HG03571 (cell line): ENCODE measurements around the gene ADGRG6.
"Not testable (repeated sequence)": the region's sequence is repeated elsewhere in the genome, so short reads cannot be mapped to it uniquely, and the experiment has no call there.

ENCODE experiments used
- ATAC-seq: cut with Tn5 transposase; IDR thresholded peaks from one replicate; pipeline ENCODE4 v1.9.1; 2021; ENCODE audit not compliant: unreplicated experiment

ADGRG6 gene

DNA sequence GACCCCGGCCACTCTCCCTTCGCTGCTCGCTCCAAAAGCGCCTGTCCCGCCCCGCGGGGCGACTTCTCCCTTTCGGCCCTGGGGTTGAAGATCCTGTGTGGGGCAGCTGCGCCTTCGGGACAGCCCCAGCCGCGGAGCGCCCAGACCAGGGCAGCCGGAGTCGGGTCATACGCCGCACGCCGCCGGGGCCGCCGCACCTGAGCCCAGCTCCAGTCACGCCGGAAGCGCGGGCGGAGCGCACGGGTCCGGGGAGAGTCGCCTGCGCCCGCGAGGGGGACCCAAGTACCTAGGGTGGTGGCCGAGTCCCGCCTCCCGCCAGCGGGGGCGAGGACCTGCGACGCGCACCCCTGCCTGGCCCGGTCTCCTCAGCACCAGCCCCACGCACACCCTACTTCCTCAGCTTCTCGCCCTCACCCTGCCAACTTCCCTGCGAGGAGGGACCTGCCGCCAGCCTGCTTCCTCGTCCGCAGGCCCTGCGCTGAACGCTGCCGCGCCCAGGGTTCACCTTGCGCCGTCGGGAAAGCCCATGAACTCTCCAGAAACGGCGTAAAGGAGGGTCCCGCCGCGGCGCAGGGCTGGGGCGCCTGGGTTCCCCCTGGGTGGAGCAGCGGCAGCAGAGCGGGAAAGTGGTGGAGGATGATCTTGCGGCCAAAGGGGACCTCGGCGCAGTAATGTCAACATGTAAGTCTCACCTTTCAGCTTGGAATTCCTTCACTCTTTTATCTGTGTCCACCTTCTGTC lies at the start of gene ADGRG6:
ADGRG6 (plus strand) TSS at position 357 of the 741 bp plus-strand sequence; CDS start at position 680, 323 bp downstream.
- peak; percentile 78 for ATAC-seq

DNA sequence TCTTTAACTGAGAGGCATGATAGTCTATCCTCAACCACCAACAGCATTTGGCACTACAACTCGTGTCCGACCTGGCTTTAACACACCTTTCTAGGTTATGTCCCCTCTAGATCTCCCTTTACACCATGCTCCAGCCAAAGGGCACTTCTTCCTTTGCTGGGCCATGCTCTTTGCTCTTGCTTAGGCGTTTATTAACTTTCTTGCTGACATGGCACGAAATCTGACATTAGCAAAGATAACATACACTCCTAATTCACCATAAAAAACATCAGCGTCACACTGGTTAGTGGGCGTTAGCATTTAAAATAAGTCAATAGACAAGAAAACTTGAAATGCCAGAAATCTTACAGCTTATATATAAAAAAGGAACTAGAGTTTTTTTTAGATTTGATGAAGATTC lies 47.3 kb upstream of the ADGRG6 start:
- ATAC-seq = no peak

DNA sequence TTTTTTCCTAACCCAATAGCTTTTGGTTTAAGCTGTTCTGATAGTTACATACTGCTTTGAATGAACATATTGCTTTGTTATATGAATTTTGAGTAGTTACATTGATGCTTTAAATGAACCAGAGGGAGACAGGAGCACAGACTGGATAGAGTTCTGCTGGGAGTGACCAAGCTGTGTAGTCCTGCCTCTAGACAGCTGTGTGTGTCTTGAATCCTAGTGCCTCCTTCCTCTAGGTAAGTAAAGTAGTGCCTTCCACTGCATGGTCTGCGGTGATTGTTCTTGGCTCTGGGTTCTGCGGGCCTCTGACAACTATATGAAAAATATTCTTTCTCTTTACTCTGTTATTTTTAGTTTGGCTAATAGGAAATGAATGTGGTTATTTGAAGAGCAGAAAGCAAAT lies 46.0 kb upstream of the ADGRG6 start:
- ATAC-seq = no peak

DNA sequence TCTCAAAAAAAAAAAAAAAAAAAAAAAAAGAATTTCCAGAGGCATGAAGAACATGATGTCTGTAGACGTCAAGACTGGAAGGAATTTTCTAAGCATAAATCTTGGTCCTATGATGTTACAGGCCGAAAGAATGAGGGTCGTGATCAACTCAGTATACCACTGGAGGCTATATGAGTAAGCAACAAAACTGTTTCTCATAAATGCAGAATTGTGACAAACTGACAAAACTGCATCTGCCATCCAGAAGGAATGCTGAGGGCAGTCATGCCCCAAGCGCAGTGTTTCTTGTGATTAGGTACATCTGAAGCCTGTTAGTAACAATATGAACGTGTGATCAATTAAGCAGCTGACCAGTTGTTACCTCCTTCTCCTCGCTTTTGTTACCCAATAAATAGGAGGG lies 43.5 kb upstream of the ADGRG6 start:
- ATAC-seq = no peak

DNA sequence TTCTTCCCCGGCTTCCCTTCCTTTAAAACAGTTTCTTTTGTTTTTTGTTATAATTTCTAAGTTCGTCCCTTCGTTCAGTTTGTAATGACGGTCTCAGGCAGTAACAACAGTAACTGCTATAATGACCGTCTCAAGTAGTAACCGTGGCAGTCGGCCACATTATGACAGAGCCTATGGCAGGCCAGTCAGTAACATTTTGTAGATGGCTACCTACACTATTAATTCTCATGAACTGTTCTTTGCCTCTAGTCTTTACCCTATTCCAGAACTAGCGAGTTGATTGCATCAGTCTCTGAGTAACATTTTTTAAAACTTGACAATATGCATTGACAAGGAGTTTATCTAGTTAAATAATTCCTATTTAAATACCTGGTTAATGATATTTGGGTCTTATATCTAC lies 43.0 kb upstream of the ADGRG6 start:
- no peak for ATAC-seq

DNA sequence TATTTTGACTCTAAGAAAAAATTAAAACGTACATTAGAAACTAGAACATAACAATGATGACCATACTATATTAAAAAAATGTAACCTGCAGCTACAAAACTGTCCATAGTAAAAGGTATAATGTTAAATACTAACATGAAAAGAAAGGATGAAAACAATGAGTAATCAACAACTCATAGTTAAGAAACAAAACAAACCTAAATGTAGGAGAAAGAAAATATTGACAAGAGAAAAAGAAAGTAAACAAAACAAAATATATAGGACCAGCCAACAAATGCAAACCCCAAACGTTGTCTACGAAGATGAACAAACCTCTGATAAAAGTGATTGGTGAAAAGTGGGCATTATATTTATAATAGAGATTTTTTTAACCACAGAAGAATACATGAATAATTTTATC lies 41.1 kb upstream of the ADGRG6 start:
- ATAC-seq = no peak

DNA sequence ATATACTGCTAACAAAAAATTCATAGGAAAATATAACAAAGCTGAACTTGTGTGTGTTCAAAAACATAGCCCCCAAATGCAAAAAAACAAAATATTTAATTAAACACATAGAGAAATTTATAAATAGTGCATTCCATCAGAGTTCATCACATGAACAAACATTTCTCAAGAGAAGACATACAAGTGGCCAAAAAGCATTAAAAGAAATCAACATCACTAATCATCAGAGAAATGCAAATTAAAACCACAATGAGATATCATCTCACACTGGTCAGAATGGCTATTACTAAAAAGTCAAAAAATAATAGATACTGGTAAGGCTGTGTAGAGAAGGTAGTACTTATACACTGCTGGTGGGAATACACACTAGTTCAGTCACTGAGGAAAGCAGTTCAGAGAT lies 39.6 kb upstream of the ADGRG6 start:
- ATAC-seq = no peak

DNA sequence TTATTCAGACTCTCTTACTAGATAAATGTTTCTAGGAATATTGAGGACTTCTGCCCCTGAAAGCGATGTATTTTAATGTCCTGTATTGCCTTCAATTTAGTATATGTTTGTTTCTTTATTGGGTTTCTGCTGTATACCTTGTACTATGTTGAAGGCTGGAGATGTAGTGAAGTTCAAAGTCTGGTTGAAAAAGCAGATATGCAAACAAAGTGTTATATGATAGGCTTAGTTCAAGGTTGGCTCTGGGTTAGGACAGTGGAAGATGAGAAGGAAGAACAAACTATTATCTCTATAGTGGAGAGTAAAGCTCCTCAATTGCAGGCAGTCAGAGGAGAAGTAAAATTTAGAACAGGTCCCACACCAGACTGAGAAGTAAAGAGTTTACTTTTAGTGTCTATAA lies 36.3 kb upstream of the ADGRG6 start:
- no peak for ATAC-seq

DNA sequence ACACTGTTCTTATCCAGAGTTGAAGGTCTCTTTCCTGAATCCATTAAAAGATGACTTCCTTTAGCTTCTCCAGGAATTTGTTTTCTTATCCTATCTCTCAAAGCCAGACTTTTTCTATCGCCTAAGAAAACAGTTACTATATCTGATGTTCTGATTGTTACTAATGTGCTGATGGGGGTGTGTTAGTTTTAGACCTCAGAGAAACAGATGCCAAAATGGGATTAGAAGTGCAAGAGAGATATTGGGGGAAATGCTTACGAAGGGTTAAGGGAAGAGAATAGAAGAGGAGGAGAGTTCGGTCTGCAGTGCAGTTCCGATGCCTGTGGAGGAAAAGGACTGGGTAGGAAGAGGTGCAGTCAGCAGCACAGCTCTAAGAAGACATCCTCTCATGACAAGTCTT lies 35.7 kb upstream of the ADGRG6 start:
- ATAC-seq = no peak

DNA sequence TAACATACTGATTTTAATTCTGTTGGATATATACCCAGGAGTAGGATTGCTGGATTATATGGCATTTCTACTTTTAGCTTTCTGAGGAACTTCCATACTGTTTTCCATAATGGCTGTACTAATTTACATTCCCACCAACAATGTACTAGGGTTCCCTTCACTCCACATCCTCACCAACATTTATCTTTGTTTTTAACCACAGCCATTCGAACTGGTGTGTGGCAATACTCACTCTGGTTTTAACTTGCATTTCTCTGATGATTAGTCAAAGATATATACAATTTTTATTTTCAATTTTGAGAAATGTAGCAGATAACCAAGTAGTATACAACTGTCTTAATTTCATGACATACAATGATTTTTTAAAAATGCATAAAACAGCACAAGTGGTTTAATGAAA lies 30.3 kb upstream of the ADGRG6 start:
- no peak for ATAC-seq

DNA sequence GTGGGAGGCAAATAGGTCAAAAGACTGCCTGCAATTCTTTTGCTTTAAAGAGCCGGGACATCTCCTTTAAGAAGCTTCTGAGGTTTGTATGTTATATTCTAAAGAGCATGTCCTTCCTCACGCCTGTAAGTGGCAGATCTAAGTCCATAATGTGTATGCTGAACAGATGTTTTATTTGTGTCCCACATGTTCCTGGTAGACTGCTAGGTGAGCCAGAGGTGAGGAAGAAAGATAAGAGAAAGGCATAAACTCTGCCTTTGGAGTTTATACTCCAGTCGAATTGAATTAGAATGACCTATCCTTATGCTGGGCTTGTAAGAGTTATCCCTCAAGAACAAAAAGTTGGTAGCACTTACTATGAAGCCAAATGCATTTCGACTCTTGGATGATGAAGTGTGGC lies 27.2 kb upstream of the ADGRG6 start:
- ATAC-seq = no peak

DNA sequence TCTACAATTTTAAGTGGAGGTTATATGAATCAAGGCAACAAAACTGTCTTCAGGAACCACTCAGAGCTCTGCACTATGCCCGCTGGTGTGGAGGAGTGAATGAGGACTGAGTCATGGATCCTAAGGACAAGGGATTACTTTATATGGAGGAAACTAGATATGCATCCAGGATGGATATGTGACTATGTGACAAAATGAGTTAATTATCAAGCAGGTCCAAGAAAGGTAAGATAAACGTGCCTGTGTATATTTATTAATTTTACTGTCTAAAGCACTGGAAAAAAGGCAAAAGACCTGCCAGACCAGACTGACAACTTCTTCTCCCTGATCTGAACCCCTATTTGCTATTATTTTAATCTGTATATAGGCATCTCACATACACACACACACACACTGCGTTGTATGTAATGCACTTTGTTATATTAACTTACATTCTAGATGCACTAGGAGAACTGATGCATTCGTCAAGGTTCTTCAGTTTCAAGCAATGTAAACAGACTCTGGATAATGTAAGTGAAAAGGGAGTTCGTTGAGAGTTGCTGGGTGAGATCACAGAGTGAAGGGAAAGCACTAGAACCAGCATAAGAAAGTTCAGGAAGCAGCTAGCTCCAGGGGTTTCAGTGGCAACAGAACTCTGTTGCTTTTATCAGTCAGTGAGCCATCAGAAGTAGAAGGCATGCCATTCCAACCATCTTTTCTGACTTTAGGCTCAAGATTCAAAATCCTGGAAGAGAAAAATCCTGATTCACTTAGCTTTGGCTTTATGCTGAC lies 26.4 kb upstream of the ADGRG6 start:
- no peak for ATAC-seq

DNA sequence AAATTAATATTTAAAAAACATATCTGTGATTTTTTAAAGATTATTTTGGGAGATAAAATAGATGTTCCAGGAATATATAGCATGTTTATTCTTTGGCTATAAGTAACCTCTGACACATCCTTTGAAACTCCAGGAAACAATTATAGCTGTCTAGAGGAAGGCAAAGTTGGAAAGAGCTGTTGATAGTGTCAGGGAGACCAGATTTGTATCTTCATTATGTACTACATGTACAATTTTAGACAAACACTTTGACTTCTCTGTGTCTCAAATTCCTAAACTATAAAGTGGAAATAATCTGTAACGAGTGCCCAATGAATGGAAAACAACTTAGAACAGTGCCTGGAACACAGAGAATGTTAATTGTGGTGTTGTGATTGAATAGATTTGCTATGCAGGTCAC lies 25.6 kb upstream of the ADGRG6 start:
- no peak for ATAC-seq

DNA sequence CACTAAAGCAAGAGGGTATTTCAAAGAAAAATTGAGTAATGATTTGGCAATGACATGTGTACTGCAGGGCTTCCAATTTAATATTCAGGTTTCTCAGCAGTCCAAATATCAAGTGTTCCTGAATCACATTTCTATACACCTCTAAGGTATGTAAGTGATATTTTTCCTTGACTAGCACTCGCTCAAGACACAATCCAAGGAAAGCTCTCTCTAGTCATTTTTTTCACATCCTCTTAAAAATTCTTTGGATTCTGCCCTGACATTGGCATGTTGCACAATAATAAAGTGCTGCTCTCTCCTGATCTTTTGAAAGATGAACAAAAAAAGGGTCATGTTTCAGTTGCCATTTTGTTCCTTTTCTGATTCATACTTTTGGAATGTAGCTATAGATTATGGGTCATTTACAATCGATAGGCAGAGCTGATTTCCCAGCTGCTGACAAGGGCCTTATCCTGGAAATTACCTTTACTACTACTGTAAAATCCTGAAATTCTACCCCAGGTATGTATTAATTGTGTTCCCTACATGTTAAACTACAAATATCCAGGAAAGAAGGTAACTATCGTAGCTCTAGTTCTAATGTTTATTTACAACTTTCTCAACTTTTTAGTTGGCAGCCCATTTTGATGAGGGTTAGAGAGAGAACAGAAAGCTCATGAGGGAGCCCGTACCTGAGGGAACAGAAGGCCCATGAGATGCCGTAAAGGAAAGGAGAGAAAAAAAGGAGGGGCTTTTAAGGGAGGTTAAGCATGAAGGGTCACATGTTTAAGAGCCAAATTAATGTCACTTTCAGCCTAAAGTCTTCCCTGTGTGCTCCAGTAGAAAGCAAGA lies 22.2 kb upstream of the ADGRG6 start:
- ATAC-seq = no peak

DNA sequence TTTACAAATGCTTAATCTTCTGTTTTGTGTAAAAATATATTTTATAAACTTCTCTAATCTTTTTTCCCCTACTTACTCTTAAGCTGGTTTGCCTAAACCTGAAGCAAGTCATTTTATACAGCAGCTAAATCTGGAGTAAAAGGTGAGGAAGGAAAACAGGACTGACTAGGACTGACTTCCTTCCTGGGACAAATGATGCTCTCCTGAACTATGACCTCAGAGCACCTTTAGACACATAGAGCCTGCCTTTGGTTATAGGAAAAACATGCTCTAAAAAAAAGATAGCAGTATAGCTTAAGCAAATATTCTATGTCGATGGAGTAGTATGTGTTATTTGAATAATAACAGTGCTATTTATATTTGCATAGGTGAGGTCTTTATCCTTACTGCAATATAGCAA lies 21.5 kb upstream of the ADGRG6 start:
- no peak for ATAC-seq

DNA sequence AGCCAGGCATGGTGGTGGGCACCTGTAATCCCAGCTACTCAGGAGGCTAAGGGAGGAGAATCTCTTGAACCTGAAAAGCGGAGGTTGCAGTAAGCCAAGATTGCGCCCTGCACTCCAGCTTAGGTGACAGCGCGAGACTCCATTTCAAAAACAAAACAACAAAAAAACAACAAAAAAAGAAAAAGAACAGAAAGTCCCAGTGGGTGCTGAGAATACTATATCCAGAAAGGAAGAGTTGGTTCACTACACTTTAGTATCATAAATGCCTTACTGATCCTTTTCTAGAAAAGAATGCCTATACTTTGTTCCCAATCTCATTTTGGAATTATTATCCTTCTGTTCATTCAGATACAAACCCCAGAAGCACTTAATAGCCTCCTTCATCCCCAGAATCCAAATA lies 20.9 kb upstream of the ADGRG6 start:
- no peak for ATAC-seq

DNA sequence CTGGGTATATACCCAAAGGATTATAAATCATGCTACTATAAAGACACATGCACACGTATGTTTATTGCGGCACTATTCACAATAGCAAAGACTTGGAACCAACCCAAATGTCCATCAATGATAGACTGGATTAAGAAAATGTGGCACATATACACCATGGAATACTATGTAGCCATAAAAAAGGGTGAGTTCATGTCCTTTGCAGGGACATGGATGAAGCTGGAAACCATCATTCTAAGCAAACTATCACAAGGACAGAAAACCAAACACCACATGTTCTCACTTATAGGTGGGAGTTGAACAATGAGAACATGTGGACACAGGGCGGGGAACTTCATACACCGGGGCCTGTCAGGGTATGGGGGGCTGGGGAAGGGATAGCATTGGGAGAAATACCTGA lies 18.7 kb upstream of the ADGRG6 start:
- not testable (repeated sequence) for ATAC-seq

DNA sequence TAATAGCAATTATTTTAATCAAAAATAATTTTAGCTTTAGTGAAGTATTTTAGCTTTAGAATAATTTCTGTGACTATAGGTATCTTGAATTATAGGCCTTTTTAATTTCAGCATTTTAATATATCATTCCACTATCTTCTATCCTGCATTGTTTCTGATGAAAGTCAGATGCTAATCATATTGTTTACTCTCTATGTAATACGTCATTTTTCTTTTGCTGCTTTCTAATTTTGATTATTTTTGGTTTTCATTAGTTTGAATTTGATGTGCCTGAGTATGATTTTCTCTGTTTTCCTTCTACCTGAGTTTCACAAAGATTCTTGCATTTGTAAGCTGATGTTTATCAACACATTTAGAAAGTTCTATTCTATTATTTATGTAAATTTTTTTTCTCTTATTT lies 17.4 kb upstream of the ADGRG6 start:
- no peak for ATAC-seq

DNA sequence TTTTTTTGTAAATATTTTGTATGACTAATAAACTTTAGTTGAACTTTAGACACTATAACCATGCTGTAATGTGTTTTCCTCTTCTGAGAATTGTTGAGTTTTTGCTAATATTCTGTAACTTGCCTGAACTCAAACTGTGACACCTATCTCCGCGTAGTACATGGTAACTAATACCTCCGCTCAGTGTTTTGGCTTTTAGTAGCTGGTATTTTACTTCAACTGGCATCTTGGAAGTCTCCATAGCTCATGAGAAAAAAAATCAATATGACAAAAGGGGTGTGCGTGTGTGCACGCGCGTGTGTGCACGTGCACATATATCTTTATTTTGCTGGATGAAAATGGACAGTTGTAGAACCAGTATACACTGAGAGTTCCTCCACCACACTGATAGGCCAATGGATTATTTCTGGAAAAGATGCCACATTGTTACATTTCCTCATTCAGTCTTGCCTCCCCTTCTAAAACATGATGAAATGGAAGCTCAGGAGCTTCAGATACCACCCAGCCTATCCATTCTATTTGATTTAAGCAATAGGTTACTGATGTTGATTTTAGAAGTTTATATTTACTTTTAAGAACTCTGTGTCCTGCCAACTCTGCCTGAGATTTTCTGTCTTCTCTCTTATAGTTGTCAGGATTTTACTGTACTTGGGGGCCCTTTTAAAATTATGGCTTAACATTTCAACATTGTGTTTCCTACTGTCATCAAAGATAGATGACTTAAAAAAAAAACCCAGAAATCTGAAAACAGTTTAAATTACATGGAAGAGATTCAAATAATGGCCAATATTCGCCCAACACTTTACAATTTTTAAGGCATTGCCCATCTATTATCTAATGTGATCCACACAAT lies 16.3 kb upstream of the ADGRG6 start:
- ATAC-seq = no peak

DNA sequence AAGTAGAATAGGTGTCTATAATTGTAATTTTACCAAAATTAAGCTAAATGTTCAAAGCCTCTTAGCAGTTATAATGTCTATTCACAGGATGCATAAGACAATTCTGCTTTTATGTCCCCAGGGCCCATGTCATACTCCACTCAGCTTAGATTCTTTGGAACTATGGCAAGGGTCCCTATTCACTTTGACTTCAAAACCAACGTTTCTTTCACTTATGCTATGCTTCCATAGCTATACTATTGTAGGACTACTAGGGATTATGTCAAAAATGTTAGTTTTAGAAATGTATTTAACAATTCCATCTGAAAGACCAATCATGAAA lies 15.8 kb upstream of the ADGRG6 start:
- no peak for ATAC-seq

DNA sequence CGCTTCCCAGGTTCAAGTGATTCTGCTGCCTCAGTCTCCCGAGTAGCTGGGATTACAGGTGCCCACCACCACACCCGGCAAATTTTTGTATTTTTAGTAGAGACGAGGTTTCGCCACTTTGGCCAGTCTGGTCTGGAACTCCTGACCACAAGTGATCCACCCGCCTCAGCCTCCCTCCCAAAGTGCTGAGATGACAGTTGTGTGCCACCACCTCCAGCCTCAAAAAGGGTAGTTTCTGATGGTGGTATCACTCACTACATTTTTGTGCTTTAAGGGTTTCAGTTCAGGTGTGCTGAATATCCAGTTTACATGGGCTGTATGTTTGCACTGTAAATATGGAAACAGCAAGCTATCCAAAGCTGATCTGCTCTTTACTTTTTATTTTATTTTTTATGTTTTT lies 12.1 kb upstream of the ADGRG6 start:
- no peak for ATAC-seq
